ENCODE measurements around the gene REG1B.
"Not testable (repeated sequence)": the region's sequence is repeated elsewhere in the genome, so short reads cannot be mapped to it uniquely, and the experiment has no call there.

Gene REG1B

GRCh38 chr2:79083597-79084251 is 4.1 kb downstream of the REG1B start:
- no peak for DNase-seq

GRCh38 chr2:79082987-79083386 is 4.8 kb downstream of the REG1B start:
- no peak for DNase-seq

GRCh38 chr2:79071078-79071477 is 16.7 kb downstream of the REG1B start:
- DNase-seq, result no peak

- DNase-seq, result no peak
Measured at GRCh38 chr2:79065201-79065600, 22.6 kb downstream of the REG1B start.

- not testable (repeated sequence) for DNase-seq
Measured at GRCh38 chr2:79054769-79055168, 33.0 kb downstream of the REG1B start.

- not testable (repeated sequence) for DNase-seq
Measured at GRCh38 chr2:79053486-79053885, 34.3 kb downstream of the REG1B start.

- no peak for DNase-seq
Measured at GRCh38 chr2:79041032-79041448, 46.8 kb downstream of the REG1B start.

- DNase-seq, result no peak
Measured at GRCh38 chr2:79039944-79040343, 47.8 kb downstream of the REG1B start.

Measured in cortex of kidney (tissue), 1 donor.